Measurements from ENCODE around the gene CTSC. TPM values are rescaled to one million over a fixed set of nuclear protein-coding genes. Genes with fewer than 3 reads are reported as not detected.
A peak's percentile ranks its signal among the peaks of the same experiment; 100 is the strongest.

CTSC gene
- total RNA-seq, 1 experiment from 2014 or later = 80.2 TPM

DNA sequence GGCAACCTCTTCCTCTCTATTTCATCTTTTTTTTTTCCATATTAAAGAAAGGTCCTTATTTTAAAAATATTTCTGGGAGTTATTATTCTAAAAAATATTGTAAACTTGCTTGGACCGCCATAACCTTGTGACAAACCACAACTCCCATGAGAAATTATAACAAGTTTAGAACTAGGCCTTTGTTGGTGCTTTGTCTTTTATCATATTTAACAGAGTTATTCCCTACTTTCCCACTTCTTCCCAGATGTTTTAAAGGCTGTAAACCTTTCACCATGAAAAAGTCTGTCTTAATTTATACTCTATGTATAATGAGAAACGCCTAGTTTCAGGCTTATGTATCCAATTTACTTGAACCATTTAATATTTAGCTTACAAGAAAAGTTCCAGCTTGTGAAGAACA is 3.7 kb downstream of the CTSC start:
- ATAC-seq (no peak), DNase-seq (ENCODE audit: low read depth, low spot score) (no peak)
- POLR2A ChIA-PET = no interaction called here
- intact Hi-C loops (cut with micrococcal nuclease; ENCODE audit: unreplicated experiment) (no loop called here), in situ Hi-C loops (cut with HindIII; ENCODE audit: low pct_unique_long_range_greater_than_20kb, low sequenced_read_pairs) (no loop called here)
- Histone ChIP-seq H3K9me3 (ENCODE audit: control insufficient read depth, insufficient read depth, low read depth, low read length) (no peaks in the 10 kb centered on the region), H3K27ac (ENCODE audit: low read length) (no peak overlapping the region), H3K27me3 (ENCODE audit: control insufficient read depth, insufficient read depth, low read length) (no peaks in the 10 kb centered on the region), H3K4me3 (ENCODE audit: low read depth in 2 of 2, low read length in 2 of 2) (no peak overlapping the region), H3K36me3 (ENCODE audit: control insufficient read depth, insufficient read depth, low read length) (peaks cover 2% of the 10 kb centered on the region; the same call in 1 of the 2 replicates), H3K4me1 (ENCODE audit: control insufficient read depth, insufficient read depth, low read length) (peaks cover 10% of the 10 kb centered on the region)
- BruUV-seq (replicated peaks) = TSS peak; percentile 9
- CTCF ChIA-PET = no interaction called here
- TF ChIP-seq, protein P1, sequence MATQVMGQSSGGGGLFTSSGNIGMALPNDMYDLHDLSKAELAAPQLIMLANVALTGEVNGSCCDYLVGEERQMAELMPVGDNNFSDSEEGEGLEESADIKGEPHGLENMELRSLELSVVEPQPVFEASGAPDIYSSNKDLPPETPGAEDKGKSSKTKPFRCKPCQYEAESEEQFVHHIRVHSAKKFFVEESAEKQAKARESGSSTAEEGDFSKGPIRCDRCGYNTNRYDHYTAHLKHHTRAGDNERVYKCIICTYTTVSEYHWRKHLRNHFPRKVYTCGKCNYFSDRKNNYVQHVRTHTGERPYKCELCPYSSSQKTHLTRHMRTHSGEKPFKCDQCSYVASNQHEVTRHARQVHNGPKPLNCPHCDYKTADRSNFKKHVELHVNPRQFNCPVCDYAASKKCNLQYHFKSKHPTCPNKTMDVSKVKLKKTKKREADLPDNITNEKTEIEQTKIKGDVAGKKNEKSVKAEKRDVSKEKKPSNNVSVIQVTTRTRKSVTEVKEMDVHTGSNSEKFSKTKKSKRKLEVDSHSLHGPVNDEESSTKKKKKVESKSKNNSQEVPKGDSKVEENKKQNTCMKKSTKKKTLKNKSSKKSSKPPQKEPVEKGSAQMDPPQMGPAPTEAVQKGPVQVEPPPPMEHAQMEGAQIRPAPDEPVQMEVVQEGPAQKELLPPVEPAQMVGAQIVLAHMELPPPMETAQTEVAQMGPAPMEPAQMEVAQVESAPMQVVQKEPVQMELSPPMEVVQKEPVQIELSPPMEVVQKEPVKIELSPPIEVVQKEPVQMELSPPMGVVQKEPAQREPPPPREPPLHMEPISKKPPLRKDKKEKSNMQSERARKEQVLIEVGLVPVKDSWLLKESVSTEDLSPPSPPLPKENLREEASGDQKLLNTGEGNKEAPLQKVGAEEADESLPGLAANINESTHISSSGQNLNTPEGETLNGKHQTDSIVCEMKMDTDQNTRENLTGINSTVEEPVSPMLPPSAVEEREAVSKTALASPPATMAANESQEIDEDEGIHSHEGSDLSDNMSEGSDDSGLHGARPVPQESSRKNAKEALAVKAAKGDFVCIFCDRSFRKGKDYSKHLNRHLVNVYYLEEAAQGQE (IDR thresholded peaks at IDR 0.05; ENCODE audit: insufficient read depth in 1 of 2, low read depth in 2 of 2, low read length in 1 of 2) = no peak
- TF ChIP-seq, protein P2, sequence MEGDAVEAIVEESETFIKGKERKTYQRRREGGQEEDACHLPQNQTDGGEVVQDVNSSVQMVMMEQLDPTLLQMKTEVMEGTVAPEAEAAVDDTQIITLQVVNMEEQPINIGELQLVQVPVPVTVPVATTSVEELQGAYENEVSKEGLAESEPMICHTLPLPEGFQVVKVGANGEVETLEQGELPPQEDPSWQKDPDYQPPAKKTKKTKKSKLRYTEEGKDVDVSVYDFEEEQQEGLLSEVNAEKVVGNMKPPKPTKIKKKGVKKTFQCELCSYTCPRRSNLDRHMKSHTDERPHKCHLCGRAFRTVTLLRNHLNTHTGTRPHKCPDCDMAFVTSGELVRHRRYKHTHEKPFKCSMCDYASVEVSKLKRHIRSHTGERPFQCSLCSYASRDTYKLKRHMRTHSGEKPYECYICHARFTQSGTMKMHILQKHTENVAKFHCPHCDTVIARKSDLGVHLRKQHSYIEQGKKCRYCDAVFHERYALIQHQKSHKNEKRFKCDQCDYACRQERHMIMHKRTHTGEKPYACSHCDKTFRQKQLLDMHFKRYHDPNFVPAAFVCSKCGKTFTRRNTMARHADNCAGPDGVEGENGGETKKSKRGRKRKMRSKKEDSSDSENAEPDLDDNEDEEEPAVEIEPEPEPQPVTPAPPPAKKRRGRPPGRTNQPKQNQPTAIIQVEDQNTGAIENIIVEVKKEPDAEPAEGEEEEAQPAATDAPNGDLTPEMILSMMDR (IDR thresholded peaks at IDR 0.05) = no peak
- no peak for TF ChIP-seq TCF7L2 (IDR thresholded peaks at IDR 0.05; ENCODE audit: low read depth, low read length)
- TF ChIP-seq SIN3A (IDR thresholded peaks at IDR 0.05; ENCODE audit: borderline replicate concordance, insufficient read depth, low read depth, low read length) = no peak
- TF ChIP-seq POLR2AphosphoS5 (IDR thresholded peaks at IDR 0.05; ENCODE audit: low read depth, low read length) = no peak

DNA sequence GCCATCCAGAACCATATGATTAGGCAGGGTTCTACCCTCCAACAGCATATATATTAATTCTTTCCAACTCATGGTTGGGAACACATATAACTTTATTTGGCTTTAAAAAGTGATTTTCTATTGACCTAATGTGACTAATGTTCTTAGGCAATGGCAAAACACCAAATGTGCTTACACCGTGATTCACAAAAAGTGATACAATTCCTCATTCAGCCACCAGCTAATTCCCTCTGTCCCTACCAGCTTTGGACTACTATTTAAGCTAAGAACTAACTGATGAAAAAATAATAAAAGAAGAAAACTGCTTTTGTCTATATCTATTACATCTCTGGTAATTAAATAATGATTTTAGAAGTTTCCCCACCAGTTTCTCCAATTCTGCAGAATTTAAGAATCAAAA is 4.7 kb downstream of the CTSC start:
- ATAC-seq (no peak), DNase-seq (ENCODE audit: low read depth, low spot score) (no peak)
- Histone ChIP-seq H3K9me3 (ENCODE audit: control insufficient read depth, insufficient read depth, low read depth, low read length) (no peaks in the 10 kb centered on the region), H3K4me1 (ENCODE audit: control insufficient read depth, insufficient read depth, low read length) (peaks cover 4% of the 10 kb centered on the region; the same call in 1 of the 2 replicates), H3K36me3 (ENCODE audit: control insufficient read depth, insufficient read depth, low read length) (peaks cover 2% of the 10 kb centered on the region; the same call in 1 of the 2 replicates), H3K27me3 (ENCODE audit: control insufficient read depth, insufficient read depth, low read length) (no peaks in the 10 kb centered on the region), H3K4me3 (ENCODE audit: low read depth in 2 of 2, low read length in 2 of 2) (no peak overlapping the region), H3K27ac (ENCODE audit: low read length) (no peak overlapping the region)
- BruUV-seq (replicated peaks) = no TSS peak
- in situ Hi-C loops (cut with HindIII; ENCODE audit: low pct_unique_long_range_greater_than_20kb, low sequenced_read_pairs) = no loop called here
- CTCF ChIA-PET = no interaction called here
- TF ChIP-seq TCF7L2 (IDR thresholded peaks at IDR 0.05; ENCODE audit: low read depth, low read length) (no peak), POLR2AphosphoS5 (IDR thresholded peaks at IDR 0.05; ENCODE audit: low read depth, low read length) (no peak), SIN3A (IDR thresholded peaks at IDR 0.05; ENCODE audit: borderline replicate concordance, insufficient read depth, low read depth, low read length) (no peak)
- TF ChIP-seq, protein P2 (IDR thresholded peaks at IDR 0.05) = no peak
- TF ChIP-seq, protein P1 (IDR thresholded peaks at IDR 0.05; ENCODE audit: insufficient read depth in 1 of 2, low read depth in 2 of 2, low read length in 1 of 2) = no peak
- intact Hi-C loops (cut with micrococcal nuclease; ENCODE audit: unreplicated experiment) = no loop called here
- POLR2A ChIA-PET = no interaction called here
